ENCODE data around the gene GATA5. TPM values are rescaled to one million over a fixed set of nuclear protein-coding genes. Genes with fewer than 3 reads are reported as not detected.
"Not testable (repeated sequence)": the region's sequence is repeated elsewhere in the genome, so short reads cannot be mapped to it uniquely, and the experiment has no call there.

The GATA5 gene
- total RNA-seq, 4 donors from 2014 or later = 1.7 to 48.3 (median 39.5) TPM

- peak overlapping the region in 2 of 4 donors; percentile 18 to 78 for H3K27ac ChIP-seq
- peak overlapping the region in 2 of 4 donors; percentile 0 to 1 for H3K4me3 ChIP-seq
- H3K4me1 ChIP-seq = peaks cover 0 to 38% (median 3%) of the 10 kb centered on the region in 4 donors
- TF ChIP-seq POLR2A (IDR thresholded peaks at IDR 0.05) (no peak), CTCF (IDR thresholded peaks at IDR 0.05) (no peak)
- no peaks in the 10 kb centered on the region for H3K36me3 ChIP-seq
- no peaks in the 10 kb centered on the region for H3K9me3 ChIP-seq
- H3K27me3 ChIP-seq = no peaks in the 10 kb centered on the region
- no peak for DNase-seq
Measured at GRCh38 chr20:62426699-62427131, 49.1 kb downstream of the GATA5 start.

DNA sequence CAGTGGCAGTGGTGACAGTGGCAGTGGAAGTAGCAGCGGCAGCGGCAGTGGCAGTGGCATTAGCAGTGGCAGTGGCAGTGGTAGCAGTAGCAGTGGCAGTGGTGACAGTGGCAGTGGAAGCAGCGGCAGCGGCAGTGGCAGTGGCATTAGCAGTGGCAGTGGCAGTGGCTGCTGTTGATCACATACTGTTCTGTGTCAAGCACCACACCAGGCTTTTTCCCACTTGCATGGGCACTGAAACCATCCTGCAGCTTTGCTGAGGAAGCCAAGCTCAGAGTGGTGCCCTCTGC, 49.8 kb downstream of the GATA5 start:
- H3K27me3 ChIP-seq, DNase-seq, H3K4me3 ChIP-seq, H3K27ac ChIP-seq, H3K9me3 ChIP-seq, H3K36me3 ChIP-seq: not testable (repeated sequence)
- H3K4me1 ChIP-seq = peaks cover 0 to 33% (median 3%) of the 10 kb centered on the region in 4 donors

DNA sequence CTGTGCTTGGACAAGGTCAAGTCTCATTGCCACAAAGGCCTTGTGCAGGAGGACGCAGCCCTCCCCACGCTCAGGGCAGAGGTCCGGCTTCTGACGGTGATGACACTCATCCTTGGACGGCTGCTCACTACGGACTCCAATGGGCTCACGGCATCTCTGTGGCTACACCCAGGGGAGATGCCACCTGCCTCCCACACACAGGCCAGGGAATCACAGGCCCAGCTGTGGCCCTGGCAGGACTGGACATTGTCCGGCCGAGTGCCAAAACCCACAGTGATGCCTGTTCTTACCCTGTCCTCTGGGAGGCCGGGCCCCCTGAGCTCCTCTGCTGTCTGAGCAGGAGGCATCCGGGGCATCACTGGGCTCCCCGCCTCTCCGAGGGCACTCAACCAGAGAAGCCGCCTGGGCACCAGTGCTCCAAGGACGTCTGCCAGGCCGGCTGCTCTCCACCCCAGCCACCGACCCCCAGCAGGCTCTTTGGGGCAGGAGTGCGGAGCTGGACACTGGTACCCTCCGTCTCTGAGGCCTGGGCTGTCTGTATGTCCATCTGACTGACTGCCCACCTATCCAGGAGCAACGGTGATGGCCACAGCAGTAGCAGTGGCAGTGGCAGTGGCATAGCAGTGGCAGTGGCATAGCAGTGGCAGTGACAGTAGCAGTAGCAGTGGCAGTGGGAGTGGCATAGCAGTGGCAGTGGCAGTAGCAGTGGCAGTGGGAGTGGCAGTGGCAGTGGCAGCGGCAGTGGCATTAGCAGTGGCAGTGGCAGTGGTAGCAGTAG, 50.3 kb downstream of the GATA5 start:
- H3K27me3 ChIP-seq = no peaks in the 10 kb centered on the region
- H3K4me1 ChIP-seq = peaks cover 0 to 28% (median 3%) of the 10 kb centered on the region in 4 donors
- no peak for TF ChIP-seq CTCF (IDR thresholded peaks at IDR 0.05)
- TF ChIP-seq POLR2A (IDR thresholded peaks at IDR 0.05) = no peak
- H3K27ac ChIP-seq = no peak overlapping the region
- H3K36me3 ChIP-seq = no peaks in the 10 kb centered on the region
- H3K4me3 ChIP-seq = no peak overlapping the region
- no peak for DNase-seq
- H3K9me3 ChIP-seq = no peaks in the 10 kb centered on the region

GRCh38 chr20:62424249-62425107, 51.3 kb downstream of the GATA5 start:
- DNase-seq = no peak
- H3K4me1 ChIP-seq = peaks cover 0 to 22% (median 3%) of the 10 kb centered on the region in 4 donors
- H3K4me3 ChIP-seq = no peak overlapping the region
- H3K27ac ChIP-seq = no peak overlapping the region
- no peaks in the 10 kb centered on the region for H3K27me3 ChIP-seq
- TF ChIP-seq POLR2A (IDR thresholded peaks at IDR 0.05) (no peak), CTCF (IDR thresholded peaks at IDR 0.05) (no peak)
- H3K36me3 ChIP-seq = no peaks in the 10 kb centered on the region
- H3K9me3 ChIP-seq = no peaks in the 10 kb centered on the region

DNA sequence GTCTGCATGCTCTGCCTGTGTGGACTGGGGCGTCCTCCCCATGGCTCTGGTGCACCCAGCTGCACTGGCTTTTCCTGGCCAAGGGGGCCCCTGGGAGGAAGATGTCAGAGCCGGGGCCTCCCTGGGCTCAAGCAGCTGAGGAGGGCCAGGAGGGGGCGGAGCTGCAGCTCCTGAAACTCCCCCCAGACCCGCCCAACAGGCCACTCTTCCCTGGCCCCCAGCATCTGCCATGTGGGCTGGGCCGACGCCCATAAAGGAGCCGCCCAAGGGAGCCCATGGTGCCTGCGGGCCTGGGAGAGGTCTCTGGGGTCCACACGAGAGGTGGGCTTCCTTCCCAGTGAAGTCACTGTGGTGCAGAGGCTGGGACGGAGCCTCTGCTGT, 52.5 kb downstream of the GATA5 start:
- Histone ChIP-seq H3K27me3 (no peaks in the 10 kb centered on the region), H3K27ac (no peak overlapping the region), H3K4me3 (no peak overlapping the region), H3K36me3 (no peaks in the 10 kb centered on the region), H3K4me1 (peaks cover 0 to 18% (median 3%) of the 10 kb centered on the region in 4 donors), H3K9me3 (no peaks in the 10 kb centered on the region)
- no peak for DNase-seq
- TF ChIP-seq CTCF (IDR thresholded peaks at IDR 0.05) (no peak), POLR2A (IDR thresholded peaks at IDR 0.05) (no peak)
